SK-N-SH (cell line): ENCODE results near the gene CCDC188. TPM values are rescaled to one million over a fixed set of nuclear protein-coding genes. Genes with fewer than 3 reads are reported as not detected.

ENCODE experiments used
- CTCF ChIA-PET: fragments of 300-600, 350-600 bp; formaldehyde crosslinking; extraction: SDS; loops from one replicate; lab custom pipeline; 2021; lab: Yijun Ruan, JAX
- POLR2A ChIA-PET: fragments of 350-600 bp; sonication (Branson Sonifier 250); formaldehyde crosslinking; extraction: SDS; loops from one replicate; lab custom pipeline; 2020; ENCODE audit warnings: antibody characterized with exemption, inconsistent platforms; lab: Yijun Ruan, JAX
- DNase-seq: peaks from one replicate; pipeline ENCODE4 v3.0.0; 2012
- H2AFZ ChIP-seq: fragments of 200-600 bp; sonication (generic); 2 replicates; pipeline ENCODE4 v1.8.1; 2016; ENCODE audit warnings: antibody characterized with exemption, mild to moderate bottlenecking, low read depth
- H3F3A ChIP-seq: fragments of 200-600 bp; sonication (generic); replicated peaks from 2 replicates; pipeline ENCODE3; 2016; ENCODE audit warnings: antibody characterized with exemption, mild to moderate bottlenecking; ENCODE audit not compliant: insufficient read depth
- H3K27ac ChIP-seq, 2 experiments: fragments of 200-500 bp in 1 of 2; fragments of 200-600 bp in 1 of 2; sonication (Bioruptor generic) in 1 of 2; sonication (generic), shearing (Covaris generic) in 1 of 2; 2 replicates each; pipeline versions ENCODE4 v1.5.1 to v1.6.1; 2014 to 2016; ENCODE audit warnings: low read depth in 2 of 2, inconsistent platforms in 1 of 2, low read length in 1 of 2, mild to moderate bottlenecking in 1 of 2, mixed read lengths in 1 of 2
- H3K27me3 ChIP-seq: fragments of 200-600 bp; sonication (generic), shearing (Covaris generic); 2 replicates; pipeline ENCODE4 v1.6.1; 2016; ENCODE audit warnings: mixed run types; ENCODE audit not compliant: insufficient read depth
- H3K36me3 ChIP-seq, 2 experiments: fragments of 200-500 bp in 1 of 2; fragments of 200-600 bp in 1 of 2; sonication (Bioruptor generic) in 1 of 2; sonication (generic) in 1 of 2; replicated peaks in 1 of 2; 2 replicates each; pipeline versions ENCODE3 to v1.5.1; 2014 to 2016; ENCODE audit warnings: low read length in 1 of 2, mild to moderate bottlenecking in 1 of 2; ENCODE audit not compliant: insufficient read depth in 2 of 2, control insufficient read depth in 1 of 2
- H3K4me1 ChIP-seq, 2 experiments: fragments of 200-500 bp in 1 of 2; fragments of 200-600 bp in 1 of 2; sonication (Bioruptor generic) in 1 of 2; sonication (generic), shearing (Covaris generic) in 1 of 2; 2 replicates each; pipeline versions ENCODE4 v1.5.1 to v1.6.1; 2014 to 2016; ENCODE audit warnings: low read depth in 1 of 2, low read length in 1 of 2, mixed run types in 1 of 2; ENCODE audit not compliant: insufficient read depth in 2 of 2, control insufficient read depth in 1 of 2
- H3K4me2 ChIP-seq: fragments of 200-600 bp; sonication (generic), shearing (Covaris generic); 2 replicates; pipeline ENCODE4 v1.6.1; 2017; ENCODE audit warnings: mixed run types
- H3K4me3 ChIP-seq, 2 experiments: fragments of 200-500 bp in 1 of 2; fragments of 200-600 bp in 1 of 2; sonication (Bioruptor generic) in 1 of 2; sonication (generic), shearing (Covaris generic) in 1 of 2; 2 replicates each; pipeline versions ENCODE4 v1.5.1 to v1.8.1; 2014 to 2016; ENCODE audit warnings: low read depth in 2 of 2, inconsistent platforms in 1 of 2, low read length in 1 of 2, mild to moderate bottlenecking in 1 of 2, mixed read lengths in 1 of 2, moderate library complexity in 1 of 2
- H3K79me2 ChIP-seq: fragments of 200-600 bp; sonication (generic); 2 replicates; pipeline ENCODE4 v1.8.1; 2017; ENCODE audit warnings: mild to moderate bottlenecking; ENCODE audit not compliant: insufficient read depth
- H3K9ac ChIP-seq: fragments of 200-600 bp; sonication (generic); 2 replicates; pipeline ENCODE4 v1.6.1; 2017; ENCODE audit warnings: mixed run types
- H3K9me2 ChIP-seq: fragments of 200-600 bp; sonication (generic); 2 replicates; pipeline ENCODE4 v1.6.1; 2017; ENCODE audit warnings: mixed run types
- H3K9me3 ChIP-seq: fragments of 200-600 bp; sonication (generic); 2 replicates; pipeline ENCODE4 v1.6.1; 2017; ENCODE audit warnings: mixed run types, mild to moderate bottlenecking, moderate library complexity
- H4K20me1 ChIP-seq: fragments of 200-600 bp; sonication (generic); 2 replicates; pipeline ENCODE4 v1.6.1; 2017; ENCODE audit warnings: mild to moderate bottlenecking, mixed run types; ENCODE audit not compliant: insufficient read depth
- CHD2 ChIP-seq: fragments of 150-350 bp; IDR thresholded peaks from 2 replicates; pipeline ENCODE4 v1.6.1; 2018; ENCODE audit warnings: low read length; ENCODE audit not compliant: partially characterized antibody
- EP300 ChIP-seq, 2 experiments: IDR thresholded peaks; 2 replicates each; pipeline versions ENCODE4 v1.4.0 to v1.6.1; 2012; ENCODE audit warnings: borderline replicate concordance in 1 of 2, low read depth in 1 of 2, low read length in 1 of 2
- EZH2phosphoT487 ChIP-seq: fragments of 200-600 bp; sonication (generic); IDR thresholded peaks from 2 replicates; pipeline ENCODE4 v1.6.1; 2017; ENCODE audit warnings: low read depth, mixed run types, mild to moderate bottlenecking, antibody characterized with exemption, moderate library complexity, borderline replicate concordance
- MAX ChIP-seq: IDR thresholded peaks from 2 replicates; pipeline ENCODE4 v1.4.0; 2012; ENCODE audit warnings: low read depth
- NFIC ChIP-seq: IDR thresholded peaks from 2 replicates; pipeline ENCODE4 v1.4.0; 2012; ENCODE audit warnings: borderline replicate concordance
- PBX3 ChIP-seq: IDR thresholded peaks from 2 replicates; pipeline ENCODE4; 2012
- RFX5 ChIP-seq: IDR thresholded peaks from 2 replicates; pipeline ENCODE4 v1.6.1; 2012; ENCODE audit warnings: mild to moderate bottlenecking, improper control_type of control experiment, low read length
- SMC3 ChIP-seq: IDR thresholded peaks from 2 replicates; pipeline ENCODE4 v1.6.1; 2012; ENCODE audit warnings: low read depth, low read length, improper control_type of control experiment
- TAF1 ChIP-seq: IDR thresholded peaks from 2 replicates; pipeline ENCODE4 v1.6.1; 2012; ENCODE audit warnings: low read depth, mild to moderate bottlenecking, low read length, moderate library complexity, borderline replicate concordance
- TCF12 ChIP-seq: IDR thresholded peaks from 2 replicates; pipeline ENCODE4 v1.4.0; 2012
- ZBTB33 ChIP-seq: IDR thresholded peaks from 2 replicates; pipeline ENCODE4 v1.4.0; 2012; ENCODE audit warnings: low read depth, borderline replicate concordance
- WGBS: methylation state at CpG from one replicate; pipeline ENCODE4 v1.1.6; 2017; ENCODE audit warnings: low lambda C conversion rate; 5-methylcytosine and 5-hydroxymethylcytosine counted together
- polyA plus RNA-seq, 3 experiments: library from polyadenylated mRNA; depleted of rRNA; stranded (reverse); fragments of >200 nt; gene quantifications; 2 replicates each; pipeline ENCODE4 v1.2.3, GENCODE V29; 2012
- TF ChIP-seq, protein P1 (sequence below): fragments of 150-350 bp; IDR thresholded peaks from 2 replicates; pipeline ENCODE4 v1.6.1; 2017; ENCODE audit warnings: antibody characterized with exemption, low read length, low read depth, borderline replicate concordance
- TF ChIP-seq, protein P2 (sequence below): fragments of 150-350 bp; IDR thresholded peaks from 2 replicates; pipeline ENCODE4 v1.6.1; 2016; ENCODE audit warnings: mild to moderate bottlenecking, low read depth, low read length
- TF ChIP-seq, protein P3 (sequence below): IDR thresholded peaks from 2 replicates; pipeline ENCODE4 v1.6.1; 2012; ENCODE audit warnings: mild to moderate bottlenecking, low read depth, low read length, moderate library complexity

The CCDC188 gene
- polyA plus RNA-seq, 1 of the 3 experiments (the other 2 are of a cell fraction) = 21.1 TPM

GRCh38 chr22:20105456-20106204, 45.2 kb downstream of the CCDC188 start:
- no peaks in the 10 kb centered on the region; a peak in 1 of 4 replicates for H3K4me1 ChIP-seq
- H3F3A ChIP-seq = peaks cover 11% of the 10 kb centered on the region
- H4K20me1 ChIP-seq = peaks cover 19% of the 10 kb centered on the region; the same call in 1 of the 2 replicates
- H3K9ac ChIP-seq = no peak overlapping the region
- H3K27me3 ChIP-seq = no peaks in the 10 kb centered on the region
- H3K36me3 ChIP-seq = peaks cover 31 to 88% of the 10 kb centered on the region in 2 experiments
- POLR2A ChIA-PET = no interaction called here
- 80% methylated on average over 6 of the region's 7 CpGs for WGBS
- no peaks in the 10 kb centered on the region for H3K9me2 ChIP-seq
- no peak overlapping the region for H3K4me2 ChIP-seq
- H2AFZ ChIP-seq = no peak overlapping the region
- H3K27ac ChIP-seq = no peak overlapping the region
- TF ChIP-seq NFIC (no peak), TAF1 (no peak), MAX (no peak), EP300 (IDR thresholded peaks at IDR 0.05; ENCODE audit: borderline replicate concordance in 1 of 2, low read depth in 1 of 2, low read length in 1 of 2) (no peak), TCF12 (no peak), CHD2 (no peak), ZBTB33 (no peak), PBX3 (no peak), SMC3 (no peak), RFX5 (no peak), EZH2phosphoT487 (no peak)
- TF ChIP-seq, protein P1, sequence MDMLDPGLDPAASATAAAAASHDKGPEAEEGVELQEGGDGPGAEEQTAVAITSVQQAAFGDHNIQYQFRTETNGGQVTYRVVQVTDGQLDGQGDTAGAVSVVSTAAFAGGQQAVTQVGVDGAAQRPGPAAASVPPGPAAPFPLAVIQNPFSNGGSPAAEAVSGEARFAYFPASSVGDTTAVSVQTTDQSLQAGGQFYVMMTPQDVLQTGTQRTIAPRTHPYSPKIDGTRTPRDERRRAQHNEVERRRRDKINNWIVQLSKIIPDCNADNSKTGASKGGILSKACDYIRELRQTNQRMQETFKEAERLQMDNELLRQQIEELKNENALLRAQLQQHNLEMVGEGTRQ = no peak
- TF ChIP-seq, protein P2, sequence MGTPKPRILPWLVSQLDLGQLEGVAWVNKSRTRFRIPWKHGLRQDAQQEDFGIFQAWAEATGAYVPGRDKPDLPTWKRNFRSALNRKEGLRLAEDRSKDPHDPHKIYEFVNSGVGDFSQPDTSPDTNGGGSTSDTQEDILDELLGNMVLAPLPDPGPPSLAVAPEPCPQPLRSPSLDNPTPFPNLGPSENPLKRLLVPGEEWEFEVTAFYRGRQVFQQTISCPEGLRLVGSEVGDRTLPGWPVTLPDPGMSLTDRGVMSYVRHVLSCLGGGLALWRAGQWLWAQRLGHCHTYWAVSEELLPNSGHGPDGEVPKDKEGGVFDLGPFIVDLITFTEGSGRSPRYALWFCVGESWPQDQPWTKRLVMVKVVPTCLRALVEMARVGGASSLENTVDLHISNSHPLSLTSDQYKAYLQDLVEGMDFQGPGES = no peak
- TF ChIP-seq, protein P3, sequence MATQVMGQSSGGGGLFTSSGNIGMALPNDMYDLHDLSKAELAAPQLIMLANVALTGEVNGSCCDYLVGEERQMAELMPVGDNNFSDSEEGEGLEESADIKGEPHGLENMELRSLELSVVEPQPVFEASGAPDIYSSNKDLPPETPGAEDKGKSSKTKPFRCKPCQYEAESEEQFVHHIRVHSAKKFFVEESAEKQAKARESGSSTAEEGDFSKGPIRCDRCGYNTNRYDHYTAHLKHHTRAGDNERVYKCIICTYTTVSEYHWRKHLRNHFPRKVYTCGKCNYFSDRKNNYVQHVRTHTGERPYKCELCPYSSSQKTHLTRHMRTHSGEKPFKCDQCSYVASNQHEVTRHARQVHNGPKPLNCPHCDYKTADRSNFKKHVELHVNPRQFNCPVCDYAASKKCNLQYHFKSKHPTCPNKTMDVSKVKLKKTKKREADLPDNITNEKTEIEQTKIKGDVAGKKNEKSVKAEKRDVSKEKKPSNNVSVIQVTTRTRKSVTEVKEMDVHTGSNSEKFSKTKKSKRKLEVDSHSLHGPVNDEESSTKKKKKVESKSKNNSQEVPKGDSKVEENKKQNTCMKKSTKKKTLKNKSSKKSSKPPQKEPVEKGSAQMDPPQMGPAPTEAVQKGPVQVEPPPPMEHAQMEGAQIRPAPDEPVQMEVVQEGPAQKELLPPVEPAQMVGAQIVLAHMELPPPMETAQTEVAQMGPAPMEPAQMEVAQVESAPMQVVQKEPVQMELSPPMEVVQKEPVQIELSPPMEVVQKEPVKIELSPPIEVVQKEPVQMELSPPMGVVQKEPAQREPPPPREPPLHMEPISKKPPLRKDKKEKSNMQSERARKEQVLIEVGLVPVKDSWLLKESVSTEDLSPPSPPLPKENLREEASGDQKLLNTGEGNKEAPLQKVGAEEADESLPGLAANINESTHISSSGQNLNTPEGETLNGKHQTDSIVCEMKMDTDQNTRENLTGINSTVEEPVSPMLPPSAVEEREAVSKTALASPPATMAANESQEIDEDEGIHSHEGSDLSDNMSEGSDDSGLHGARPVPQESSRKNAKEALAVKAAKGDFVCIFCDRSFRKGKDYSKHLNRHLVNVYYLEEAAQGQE = no peak
- CTCF ChIA-PET = interaction anchor here (0.6 to 1.3 kb wide), 2 partner anchors 11 to 22 kb away, joined by 3 to 7 read pairs; no protein-coding TSS in a partner anchor
- H3K79me2 ChIP-seq = peaks cover 45% of the 10 kb centered on the region
- no peak overlapping the region for H3K4me3 ChIP-seq
- H3K9me3 ChIP-seq = no peaks in the 10 kb centered on the region
- DNase-seq = no peak
